A673 (cell line): ENCODE results near the gene SAMD10.

Source experiments
- EZH2 ChIP-seq: fragments of 200-600 bp; sonication (generic); IDR thresholded peaks from 2 replicates; pipeline ENCODE4 v1.6.1; 2017; ENCODE audit warnings: borderline replicate concordance, low read depth, mild to moderate bottlenecking, mixed read lengths, antibody characterized with exemption, low read length; ENCODE audit not compliant: poor library complexity, severe bottlenecking
- TF ChIP-seq, protein P1 (sequence below): fragments of 300-800, 200-600 bp; sonication (generic); conservative IDR thresholded peaks from 2 replicates; pipeline ENCODE4 v1.5.1; 2017; ENCODE audit warnings: low read depth, mild to moderate bottlenecking, antibody characterized with exemption, low read length, moderate library complexity, mixed read lengths

DNA sequence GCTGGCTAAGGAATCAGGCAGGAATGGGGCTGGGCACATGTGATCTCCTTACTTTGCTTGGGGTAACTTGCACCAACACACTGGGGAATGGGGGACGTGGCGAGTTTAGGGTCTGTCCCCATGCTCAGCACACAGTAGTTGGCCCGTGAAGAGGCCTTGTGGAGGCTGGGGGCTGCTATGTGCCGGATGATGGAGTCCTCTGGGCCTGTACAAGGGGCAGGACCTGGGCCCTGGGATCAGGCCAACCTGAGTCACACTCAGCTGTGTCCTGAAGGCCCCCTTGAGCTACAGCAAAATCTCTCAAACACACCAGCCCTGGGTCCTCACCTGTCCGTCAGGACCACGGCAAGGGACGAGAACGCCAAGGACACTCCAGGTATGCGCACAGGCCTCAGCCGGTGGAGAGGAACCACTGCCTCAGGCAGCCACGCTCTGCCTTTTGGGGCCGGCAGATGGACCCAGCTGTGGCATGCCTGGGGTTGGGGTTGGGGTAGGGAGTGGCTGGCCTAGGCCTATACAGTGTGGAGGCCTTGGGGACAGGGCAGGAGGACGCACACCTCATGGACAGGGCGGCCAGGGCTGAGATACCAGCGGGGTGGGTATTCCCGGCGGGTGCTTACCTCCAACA, 34.3 kb downstream of the SAMD10 start:
- TF ChIP-seq, protein P1, sequence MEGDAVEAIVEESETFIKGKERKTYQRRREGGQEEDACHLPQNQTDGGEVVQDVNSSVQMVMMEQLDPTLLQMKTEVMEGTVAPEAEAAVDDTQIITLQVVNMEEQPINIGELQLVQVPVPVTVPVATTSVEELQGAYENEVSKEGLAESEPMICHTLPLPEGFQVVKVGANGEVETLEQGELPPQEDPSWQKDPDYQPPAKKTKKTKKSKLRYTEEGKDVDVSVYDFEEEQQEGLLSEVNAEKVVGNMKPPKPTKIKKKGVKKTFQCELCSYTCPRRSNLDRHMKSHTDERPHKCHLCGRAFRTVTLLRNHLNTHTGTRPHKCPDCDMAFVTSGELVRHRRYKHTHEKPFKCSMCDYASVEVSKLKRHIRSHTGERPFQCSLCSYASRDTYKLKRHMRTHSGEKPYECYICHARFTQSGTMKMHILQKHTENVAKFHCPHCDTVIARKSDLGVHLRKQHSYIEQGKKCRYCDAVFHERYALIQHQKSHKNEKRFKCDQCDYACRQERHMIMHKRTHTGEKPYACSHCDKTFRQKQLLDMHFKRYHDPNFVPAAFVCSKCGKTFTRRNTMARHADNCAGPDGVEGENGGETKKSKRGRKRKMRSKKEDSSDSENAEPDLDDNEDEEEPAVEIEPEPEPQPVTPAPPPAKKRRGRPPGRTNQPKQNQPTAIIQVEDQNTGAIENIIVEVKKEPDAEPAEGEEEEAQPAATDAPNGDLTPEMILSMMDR, result no peak
- TF ChIP-seq EZH2, result no peak
